ENCODE measurements around the gene MFNG.

- TF ChIP-seq GATA2 (IDR thresholded peaks at IDR 0.05; ENCODE audit: low read depth, low read length): no peak
- no peak for TF ChIP-seq GATA3 (IDR thresholded peaks at IDR 0.05; ENCODE audit: low read depth, low read length)
Observed at GRCh38 chr22:37470087-37470445, 16.1 kb downstream of the MFNG start.
